Testis (tissue), 2 donors: ENCODE measurements around the gene LRRC8C.

ENCODE experiments used
- POLR2A ChIP-seq: fragments of 450-650 bp; IDR thresholded peaks from one replicate; pipeline ENCODE4 v1.6.1; 2017; ENCODE audit warnings: antibody characterized with exemption, mild to moderate bottlenecking, moderate library complexity
- TF ChIP-seq, protein P1 (sequence below), 3 experiments: fragments of 450-650 bp in 2 of 3; fragments of 200-600 bp in 1 of 3; sonication (generic) in 1 of 3; IDR thresholded peaks; one replicate each; pipeline ENCODE4 v1.5.1; 2016 to 2019; ENCODE audit warnings: antibody characterized with exemption in 3 of 3, mild to moderate bottlenecking in 2 of 3, moderate library complexity in 1 of 3

DNA sequence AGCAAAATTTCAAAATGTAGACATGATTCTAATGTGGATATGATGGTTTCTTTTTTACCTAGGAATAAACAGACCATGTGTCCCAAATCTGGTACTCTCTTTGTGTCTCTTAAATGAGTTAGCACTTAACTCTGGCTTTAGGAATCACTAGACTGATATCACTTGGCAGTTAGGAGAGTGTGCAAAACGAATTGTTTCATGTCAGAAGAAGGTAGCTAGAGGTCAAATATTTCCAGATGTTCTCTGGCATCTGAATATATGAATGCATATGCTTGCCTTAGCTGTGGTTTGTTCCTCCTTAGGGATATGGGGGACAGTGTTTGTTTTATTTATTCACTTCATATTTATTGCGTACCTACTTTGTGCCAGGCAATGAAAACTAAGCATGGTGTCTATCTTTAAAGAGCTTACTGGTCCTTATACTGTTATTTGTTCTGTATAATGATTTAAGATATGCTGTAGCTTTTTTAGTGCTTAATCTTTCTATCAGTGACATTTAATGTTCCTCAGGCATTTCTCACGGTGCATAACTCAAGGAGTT is 65.2 kb downstream of the LRRC8C start:
- TF ChIP-seq, protein P1, sequence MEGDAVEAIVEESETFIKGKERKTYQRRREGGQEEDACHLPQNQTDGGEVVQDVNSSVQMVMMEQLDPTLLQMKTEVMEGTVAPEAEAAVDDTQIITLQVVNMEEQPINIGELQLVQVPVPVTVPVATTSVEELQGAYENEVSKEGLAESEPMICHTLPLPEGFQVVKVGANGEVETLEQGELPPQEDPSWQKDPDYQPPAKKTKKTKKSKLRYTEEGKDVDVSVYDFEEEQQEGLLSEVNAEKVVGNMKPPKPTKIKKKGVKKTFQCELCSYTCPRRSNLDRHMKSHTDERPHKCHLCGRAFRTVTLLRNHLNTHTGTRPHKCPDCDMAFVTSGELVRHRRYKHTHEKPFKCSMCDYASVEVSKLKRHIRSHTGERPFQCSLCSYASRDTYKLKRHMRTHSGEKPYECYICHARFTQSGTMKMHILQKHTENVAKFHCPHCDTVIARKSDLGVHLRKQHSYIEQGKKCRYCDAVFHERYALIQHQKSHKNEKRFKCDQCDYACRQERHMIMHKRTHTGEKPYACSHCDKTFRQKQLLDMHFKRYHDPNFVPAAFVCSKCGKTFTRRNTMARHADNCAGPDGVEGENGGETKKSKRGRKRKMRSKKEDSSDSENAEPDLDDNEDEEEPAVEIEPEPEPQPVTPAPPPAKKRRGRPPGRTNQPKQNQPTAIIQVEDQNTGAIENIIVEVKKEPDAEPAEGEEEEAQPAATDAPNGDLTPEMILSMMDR (IDR thresholded peaks at IDR 0.05): no peak
- no peak for TF ChIP-seq POLR2A
